ENCODE measurements around the gene ATP5F1B.

- no peak for TF ChIP-seq POLR2A (IDR thresholded peaks at IDR 0.05; ENCODE audit: low read length)
- no peak for TF ChIP-seq GATA1 (IDR thresholded peaks at IDR 0.05; ENCODE audit: low read depth, low read length)
These were observed 19.1 kb downstream of the ATP5F1B start for GRCh38 chr12:56626701-56627100.
